ENCODE data around the gene IGFN1.

- TF ChIP-seq, protein P1, sequence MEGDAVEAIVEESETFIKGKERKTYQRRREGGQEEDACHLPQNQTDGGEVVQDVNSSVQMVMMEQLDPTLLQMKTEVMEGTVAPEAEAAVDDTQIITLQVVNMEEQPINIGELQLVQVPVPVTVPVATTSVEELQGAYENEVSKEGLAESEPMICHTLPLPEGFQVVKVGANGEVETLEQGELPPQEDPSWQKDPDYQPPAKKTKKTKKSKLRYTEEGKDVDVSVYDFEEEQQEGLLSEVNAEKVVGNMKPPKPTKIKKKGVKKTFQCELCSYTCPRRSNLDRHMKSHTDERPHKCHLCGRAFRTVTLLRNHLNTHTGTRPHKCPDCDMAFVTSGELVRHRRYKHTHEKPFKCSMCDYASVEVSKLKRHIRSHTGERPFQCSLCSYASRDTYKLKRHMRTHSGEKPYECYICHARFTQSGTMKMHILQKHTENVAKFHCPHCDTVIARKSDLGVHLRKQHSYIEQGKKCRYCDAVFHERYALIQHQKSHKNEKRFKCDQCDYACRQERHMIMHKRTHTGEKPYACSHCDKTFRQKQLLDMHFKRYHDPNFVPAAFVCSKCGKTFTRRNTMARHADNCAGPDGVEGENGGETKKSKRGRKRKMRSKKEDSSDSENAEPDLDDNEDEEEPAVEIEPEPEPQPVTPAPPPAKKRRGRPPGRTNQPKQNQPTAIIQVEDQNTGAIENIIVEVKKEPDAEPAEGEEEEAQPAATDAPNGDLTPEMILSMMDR (conservative IDR thresholded peaks at IDR 0.05; ENCODE audit: low read depth, low read length), result no peak
- TF ChIP-seq POLR2A (IDR thresholded peaks at IDR 0.05; ENCODE audit: low read depth, low read length) (no peak), MXI1 (IDR thresholded peaks at IDR 0.05; ENCODE audit: borderline replicate concordance, low read depth, low read length) (no peak), RCOR1 (IDR thresholded peaks at IDR 0.05; ENCODE audit: insufficient replicate concordance, low read length) (no peak), FOS (IDR thresholded peaks at IDR 0.05; ENCODE audit: low read depth, low read length) (no peak), RFX5 (IDR thresholded peaks at IDR 0.05; ENCODE audit: low read depth, low read length) (no peak), MAFK (IDR thresholded peaks at IDR 0.05; ENCODE audit: low read depth, low read length) (no peak), CEBPB (IDR thresholded peaks at IDR 0.05; ENCODE audit: low read depth, low read length) (no peak), RAD21 (IDR thresholded peaks at IDR 0.05; ENCODE audit: low read length) (no peak), CHD1 (IDR thresholded peaks at IDR 0.05; ENCODE audit: low read depth, low read length) (no peak), SMC3 (IDR thresholded peaks at IDR 0.05; ENCODE audit: low read depth, low read length) (no peak), NFE2L2 (IDR thresholded peaks at IDR 0.05; ENCODE audit: low read depth, low read length) (no peak)
- TF ChIP-seq, protein P2, sequence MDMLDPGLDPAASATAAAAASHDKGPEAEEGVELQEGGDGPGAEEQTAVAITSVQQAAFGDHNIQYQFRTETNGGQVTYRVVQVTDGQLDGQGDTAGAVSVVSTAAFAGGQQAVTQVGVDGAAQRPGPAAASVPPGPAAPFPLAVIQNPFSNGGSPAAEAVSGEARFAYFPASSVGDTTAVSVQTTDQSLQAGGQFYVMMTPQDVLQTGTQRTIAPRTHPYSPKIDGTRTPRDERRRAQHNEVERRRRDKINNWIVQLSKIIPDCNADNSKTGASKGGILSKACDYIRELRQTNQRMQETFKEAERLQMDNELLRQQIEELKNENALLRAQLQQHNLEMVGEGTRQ (IDR thresholded peaks at IDR 0.05; ENCODE audit: low read depth, low read length), result no peak
- TF ChIP-seq, protein P3, sequence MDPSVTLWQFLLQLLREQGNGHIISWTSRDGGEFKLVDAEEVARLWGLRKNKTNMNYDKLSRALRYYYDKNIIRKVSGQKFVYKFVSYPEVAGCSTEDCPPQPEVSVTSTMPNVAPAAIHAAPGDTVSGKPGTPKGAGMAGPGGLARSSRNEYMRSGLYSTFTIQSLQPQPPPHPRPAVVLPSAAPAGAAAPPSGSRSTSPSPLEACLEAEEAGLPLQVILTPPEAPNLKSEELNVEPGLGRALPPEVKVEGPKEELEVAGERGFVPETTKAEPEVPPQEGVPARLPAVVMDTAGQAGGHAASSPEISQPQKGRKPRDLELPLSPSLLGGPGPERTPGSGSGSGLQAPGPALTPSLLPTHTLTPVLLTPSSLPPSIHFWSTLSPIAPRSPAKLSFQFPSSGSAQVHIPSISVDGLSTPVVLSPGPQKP (IDR thresholded peaks at IDR 0.05; ENCODE audit: borderline replicate concordance, low read depth, low read length), result no peak
Observed at GRCh38 chr1:201190624-201191051, at the start of gene IGFN1.
